Ishikawa (cell line): ENCODE measurements around the gene SAPCD2.

Source experiments
- CEBPB ChIP-seq: IDR thresholded peaks from 2 replicates; pipeline ENCODE4 v1.6.1; 2012
- CREB1 ChIP-seq: IDR thresholded peaks from 2 replicates; pipeline ENCODE4 v1.6.1; 2012; ENCODE audit warnings: low read depth
- EGR1 ChIP-seq: IDR thresholded peaks from 2 replicates; pipeline ENCODE4 v1.6.1; 2012
- EP300 ChIP-seq: IDR thresholded peaks from 2 replicates; pipeline ENCODE4 v1.6.1; 2012; ENCODE audit warnings: borderline replicate concordance
- FOXM1 ChIP-seq: IDR thresholded peaks from 2 replicates; pipeline ENCODE4 v1.6.1; 2012; ENCODE audit warnings: low read depth, borderline replicate concordance
- MAX ChIP-seq: IDR thresholded peaks from 2 replicates; pipeline ENCODE4 v1.6.1; 2012
- NFIC ChIP-seq: IDR thresholded peaks from 2 replicates; pipeline ENCODE4 v1.6.1; 2012
- RAD21 ChIP-seq: IDR thresholded peaks from 2 replicates; pipeline ENCODE4 v1.6.1; 2012; ENCODE audit warnings: low read depth
- REST ChIP-seq: IDR thresholded peaks from 2 replicates; pipeline ENCODE4 v1.6.1; 2012; ENCODE audit warnings: low read depth, mild to moderate bottlenecking
- TAF1 ChIP-seq: IDR thresholded peaks from 2 replicates; pipeline ENCODE4 v1.6.1; 2012; ENCODE audit warnings: low read depth, mild to moderate bottlenecking
- TCF12 ChIP-seq: IDR thresholded peaks from 2 replicates; pipeline ENCODE4 v1.6.1; 2012; ENCODE audit warnings: low read depth
- TEAD4 ChIP-seq: IDR thresholded peaks from 2 replicates; pipeline ENCODE4 v1.6.1; 2012
- USF1 ChIP-seq: IDR thresholded peaks from 2 replicates; pipeline ENCODE4 v1.6.1; 2012
- YY1 ChIP-seq: IDR thresholded peaks from 2 replicates; pipeline ENCODE4 v1.6.1; 2012; ENCODE audit warnings: low read depth
- ZBTB7A ChIP-seq: IDR thresholded peaks from 2 replicates; pipeline ENCODE4 v1.6.1; 2012; ENCODE audit warnings: low read depth

SAPCD2 gene

GRCh38 chr9:137087409-137087925 lies 17.1 kb upstream of the SAPCD2 start:
- TF ChIP-seq ZBTB7A (peak; percentile 62; the same call in 1 of the 2 replicates), USF1 (no peak)

DNA sequence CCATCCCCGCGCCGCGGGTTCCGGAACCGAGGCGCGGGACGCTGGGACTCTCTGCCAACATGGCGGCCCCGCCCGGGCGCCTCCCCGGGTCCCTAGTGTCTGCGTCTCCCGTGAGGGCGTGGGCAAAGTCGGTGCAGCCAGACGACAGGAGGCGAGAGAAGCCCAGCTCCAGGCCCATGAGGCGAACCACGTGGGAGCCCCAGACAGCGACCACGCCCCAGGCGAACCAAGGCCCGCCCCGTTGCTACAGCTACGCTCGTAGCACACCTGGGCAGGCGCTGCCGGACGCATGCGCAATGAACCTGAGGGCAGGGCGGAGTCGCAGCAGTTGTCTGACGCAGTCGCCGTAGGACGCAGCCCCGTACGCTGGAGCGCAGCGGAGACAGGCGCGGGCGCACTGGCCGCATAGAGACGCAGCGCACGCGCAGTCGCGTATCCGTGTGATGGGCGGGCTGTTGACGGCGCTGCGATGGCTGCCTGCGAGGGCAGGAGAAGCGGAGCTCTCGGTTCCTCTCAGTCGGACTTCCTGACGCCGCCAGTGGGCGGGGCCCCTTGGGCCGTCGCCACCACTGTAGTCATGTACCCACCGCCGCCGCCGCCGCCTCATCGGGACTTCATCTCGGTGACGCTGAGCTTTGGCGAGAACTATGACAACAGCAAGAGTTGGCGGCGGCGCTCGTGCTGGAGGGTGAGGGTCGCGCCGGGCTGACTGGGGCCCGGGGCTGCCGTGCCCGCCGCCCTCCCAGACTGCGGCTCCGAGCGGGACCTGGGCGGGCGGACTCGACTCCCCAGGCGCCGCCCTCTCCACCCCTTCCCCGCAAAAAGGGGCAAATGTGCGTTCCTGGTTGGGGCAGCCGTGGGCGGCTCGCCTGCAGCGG lies 16.4 kb upstream of the SAPCD2 start, which contains the start of gene MAN1B1:
Gene MAN1B1, plus strand, starts transcription at position 455 of the 878 bp plus-strand sequence. Its CDS starts 15 bp downstream, at position 470.
- 0 out of 2 replicates have a peak, but pooled peaks have one; percentile 29 for TF ChIP-seq TCF12
- peak; percentile 95 for TF ChIP-seq TAF1
- peak; percentile 89 for TF ChIP-seq YY1
- no peak for TF ChIP-seq FOXM1
- no peak for TF ChIP-seq ZBTB7A
- 0 out of 2 replicates have a peak, but pooled peaks have one; percentile 5 for TF ChIP-seq EGR1
- peak; percentile 92 for TF ChIP-seq MAX
- peak; percentile 89 for TF ChIP-seq USF1

- TF ChIP-seq RAD21 (no peak), TEAD4 (no peak), NFIC (no peak), YY1 (no peak), CREB1 (no peak), MAX (no peak), EP300 (no peak), FOXM1 (no peak), USF1 (no peak), CEBPB (no peak), ZBTB7A (no peak), TAF1 (no peak), EGR1 (no peak), TCF12 (no peak), REST (no peak)
Measured at GRCh38 chr9:137085920-137086530, 15.7 kb upstream of the SAPCD2 start.

GRCh38 chr9:137084526-137084925 lies 14.2 kb upstream of the SAPCD2 start:
- TF ChIP-seq MAX (no peak), ZBTB7A (no peak), FOXM1 (no peak), REST (no peak), USF1 (no peak), TAF1 (no peak), TCF12 (no peak), YY1 (no peak), CEBPB (no peak), EGR1 (no peak)
